Keratinocyte (primary cell): ENCODE data around the gene FBXO41. TPM values are rescaled to one million over a fixed set of nuclear protein-coding genes. Genes with fewer than 3 reads are reported as not detected.

Experiments used
- DNase-seq: peaks from one replicate; pipeline ENCODE4 v3.0.0-alpha.2; 2011; ENCODE audit warnings: low read depth, missing footprints, low spot score
- FAIRE-seq: peaks from 2 replicates; lab custom pipeline; 2011; peaks lifted over from hg19 to GRCh38; lab: Jason Lieb, UNC
- H2AFZ ChIP-seq: 2 replicates; pipeline ENCODE4 v1.6.0; 2012; ENCODE audit warnings: low read length, control low read depth, inconsistent platforms; ENCODE audit not compliant: control insufficient read depth
- H3K27ac ChIP-seq: 2 replicates; pipeline ENCODE4 v1.5.1; 2011; ENCODE audit warnings: low read length; ENCODE audit not compliant: control insufficient read depth, insufficient read depth
- H3K27me3 ChIP-seq: 3 replicates; pipeline ENCODE4 v1.6.0; 2011; ENCODE audit warnings: low read length; ENCODE audit not compliant: control insufficient read depth, insufficient read depth; ENCODE audit errors: extremely low read depth
- H3K36me3 ChIP-seq, 2 experiments: 2 replicates in 1 of 2; 3 replicates in 1 of 2; pipeline ENCODE4 v1.5.1; 2011; ENCODE audit warnings: low read length in 2 of 2, mild to moderate bottlenecking in 1 of 2; ENCODE audit not compliant: control insufficient read depth in 2 of 2, insufficient read depth in 2 of 2; ENCODE audit errors: extremely low read depth in 1 of 2
- H3K4me1 ChIP-seq: 3 replicates; pipeline ENCODE4 v1.5.1; 2011; ENCODE audit warnings: low read length; ENCODE audit not compliant: control insufficient read depth, insufficient read depth; ENCODE audit errors: extremely low read depth
- H3K4me2 ChIP-seq: 3 replicates; pipeline ENCODE4 v1.6.0; 2011; ENCODE audit warnings: low read depth, low read length; ENCODE audit not compliant: control insufficient read depth, insufficient read depth; ENCODE audit errors: extremely low read depth
- H3K4me3 ChIP-seq, 3 experiments: fragments of 200-600 bp in 1 of 3; sonication (generic) in 1 of 3; 2 replicates in 2 of 3; 3 replicates in 1 of 3; pipeline ENCODE4 v1.5.1; 2011 to 2016; ENCODE audit warnings: low read length in 3 of 3, mild to moderate bottlenecking in 3 of 3, control low read depth in 2 of 3, inconsistent platforms in 1 of 3, low read depth in 1 of 3, mixed read lengths in 1 of 3, mixed run types in 1 of 3, moderate library complexity in 1 of 3; ENCODE audit not compliant: control insufficient read depth in 2 of 3, insufficient read depth in 2 of 3; ENCODE audit errors: extremely low read depth in 1 of 3
- H3K79me2 ChIP-seq: 2 replicates; pipeline ENCODE4 v1.6.0; 2012; ENCODE audit warnings: low read length; ENCODE audit not compliant: control insufficient read depth, insufficient read depth
- H3K9ac ChIP-seq: 3 replicates; pipeline ENCODE4 v1.6.0; 2011; ENCODE audit warnings: low read length; ENCODE audit not compliant: control insufficient read depth, insufficient read depth; ENCODE audit errors: extremely low read depth
- H3K9me1 ChIP-seq: 3 replicates; pipeline ENCODE4 v1.6.0; 2011; ENCODE audit warnings: low read length; ENCODE audit not compliant: control insufficient read depth, insufficient read depth; ENCODE audit errors: extremely low read depth
- H3K9me3 ChIP-seq: 2 replicates; pipeline ENCODE4 v1.5.1; 2012; ENCODE audit warnings: low read depth, low read length; ENCODE audit not compliant: control insufficient read depth
- H4K20me1 ChIP-seq: 3 replicates; pipeline ENCODE4 v1.6.0; 2011; ENCODE audit warnings: low read length; ENCODE audit not compliant: control insufficient read depth, insufficient read depth; ENCODE audit errors: extremely low read depth
- CTCF ChIP-seq, 3 experiments: IDR thresholded peaks in 1 of 3; conservative IDR thresholded peaks in 1 of 3; optimal IDR thresholded peaks in 1 of 3; 2 replicates in 2 of 3; 3 replicates in 1 of 3; pipeline versions ENCODE3 to v1.5.1; 2011; ENCODE audit warnings: low read length in 3 of 3, mild to moderate bottlenecking in 3 of 3, moderate library complexity in 2 of 3, control low read depth in 1 of 3, inconsistent platforms in 1 of 3; ENCODE audit not compliant: insufficient read depth in 2 of 3; ENCODE audit errors: extremely low read depth in 1 of 3
- EZH2 ChIP-seq: IDR thresholded peaks from one replicate; pipeline ENCODE4 v1.6.1; 2012; ENCODE audit warnings: inconsistent platforms, mild to moderate bottlenecking, low read length, moderate library complexity
- dilution Hi-C: fragments of 300-500 bp; cut with MboI; formaldehyde crosslinking; loops from one replicate; pipeline ENCODE4 v1.7.0; 2020; ENCODE audit warnings: low sequenced_read_pairs; ENCODE audit not compliant: extremely low pct_ligation_motif_present
- polyA plus RNA-seq, 5 experiments: library from polyadenylated mRNA; depleted of rRNA in 3 of 5; stranded (reverse) in 3 of 5; stranded (forward) in 1 of 5; unstranded in 1 of 5; fragments of >200 nt; gene quantifications; 1 replicate in 1 of 5; 2 replicates in 3 of 5; 3 replicates in 1 of 5; pipeline versions ENCODE4 v1.2.1 to v1.2.3, GENCODE V29; 2011 to 2012; ENCODE audit warnings: missing spikeins in 2 of 5, low read depth in 1 of 5, low replicate concordance in 1 of 5

The FBXO41 gene
- polyA plus RNA-seq, 1 donor (not counting 4 experiments of a cell fraction or from before 2014, with no cell fraction given), result 4.1 TPM

- Histone ChIP-seq H3K79me2 (no peaks in the 10 kb centered on the region), H3K36me3 (no peaks in the 10 kb centered on the region), H3K4me3 (no peak overlapping the region), H3K4me1 (no peaks in the 10 kb centered on the region), H3K4me2 (peak overlapping the region; percentile 67), H3K27me3 (peaks cover 69% of the 10 kb centered on the region), H3K9me1 (no peaks in the 10 kb centered on the region), H3K27ac (no peak overlapping the region), H2AFZ (no peak overlapping the region), H4K20me1 (no peaks in the 10 kb centered on the region), H3K9ac (no peak overlapping the region), H3K9me3 (no peaks in the 10 kb centered on the region)
- no peak for FAIRE-seq
- no peak for DNase-seq
- TF ChIP-seq CTCF (optimal IDR thresholded peaks at IDR 0.05 in 1 of 3, IDR thresholded peaks at IDR 0.05 in 1 of 3, conservative IDR thresholded peaks at IDR 0.05 in 1 of 3; ENCODE audit: extremely low read depth in 1 of 3, insufficient read depth in 2 of 3, low read length in 3 of 3) (no peak), EZH2 (no peak)
- dilution Hi-C loops, result no loop called here
Measured at GRCh38 chr2:73294239-73294638, 10.0 kb upstream of the FBXO41 start.

- DNase-seq (no peak), FAIRE-seq (no peak)
- H3K9ac ChIP-seq, result no peak within 1 kb of the TSS
- no peak within 1 kb of the TSS for H2AFZ ChIP-seq
- no peak within 1 kb of the TSS for H3K27ac ChIP-seq
- H3K4me1 ChIP-seq, result no peaks in the 10 kb centered on the region
- H3K4me2 ChIP-seq, result peak within 1 kb of the TSS; percentile 67
- H3K27me3 ChIP-seq, result peaks cover 65% of the 10 kb centered on the region
- H3K9me1 ChIP-seq, result no peaks in the 10 kb centered on the region
- H3K36me3 ChIP-seq, result no peaks in the 10 kb centered on the region
- H3K4me3 ChIP-seq, result peak within 1 kb of the TSS; percentile 26 to 50 (median 33)
- dilution Hi-C loops, result no loop called here
- H3K9me3 ChIP-seq, result no peaks in the 10 kb centered on the region
- no peaks in the 10 kb centered on the region for H4K20me1 ChIP-seq
- H3K79me2 ChIP-seq, result no peaks in the 10 kb centered on the region
- no peak for TF ChIP-seq EZH2
- no peak for TF ChIP-seq CTCF (optimal IDR thresholded peaks at IDR 0.05 in 1 of 3, IDR thresholded peaks at IDR 0.05 in 1 of 3, conservative IDR thresholded peaks at IDR 0.05 in 1 of 3; ENCODE audit: extremely low read depth in 1 of 3, insufficient read depth in 2 of 3, low read length in 3 of 3)
Measured at GRCh38 chr2:73293534-73294171, 9.4 kb upstream of the FBXO41 start, which contains the start of gene EGR4. Gene EGR4, minus strand, starts transcription at chr2:73293548. Its CDS starts 231 bp downstream, at chr2:73293317.
